ENCODE results near the gene MAP3K9.

- TF ChIP-seq CTCF (conservative IDR thresholded peaks at IDR 0.05) (no peak), EZH2 (IDR thresholded peaks at IDR 0.05; ENCODE audit: low read depth) (no peak)
Observed at GRCh38 chr14:70821584-70822529, 12.5 kb upstream of the MAP3K9 start.

All from PC-9 (cell line).